Activated B cell treated with CpG ODN at 0.5 μM for 24 hours (primary cell): ENCODE data around the gene PDE6D. TPM values are rescaled to one million over a fixed set of nuclear protein-coding genes. Genes with fewer than 3 reads are reported as not detected.

ENCODE experiments used
- ATAC-seq: fragments of 200-7000 bp; cut with Tn5 transposase; one replicate; pipeline ENCODE4 v1.10.0; 2021; ENCODE audit warnings: low read depth, mild to moderate bottlenecking, moderate library complexity
- CTCF ChIA-PET: fragments of 350-600 bp; sonication (Branson Sonifier 250); formaldehyde crosslinking; loops from one replicate; lab custom pipeline; 2021; ENCODE audit warnings: antibody characterized with exemption; lab: Charles Lee
- POLR2A ChIA-PET: fragments of 350-600 bp; sonication (Branson Sonifier 250); formaldehyde crosslinking; loops from one replicate; lab custom pipeline; 2021; ENCODE audit warnings: antibody characterized with exemption; lab: Charles Lee
- DNase-seq: peaks from one replicate; pipeline ENCODE4 v3.0.0; 2022
- H3K27ac Mint-ChIP-seq: one replicate; pipeline ENCODE4 v1.8.0; 2020; ENCODE audit warnings: mixed read lengths
- H3K27me3 Mint-ChIP-seq: one replicate; pipeline ENCODE4 v1.8.0; 2021; ENCODE audit warnings: mixed read lengths
- H3K36me3 Mint-ChIP-seq: one replicate; pipeline ENCODE4 v1.8.0; 2021; ENCODE audit warnings: low read depth, mixed read lengths
- H3K4me1 Mint-ChIP-seq: one replicate; pipeline ENCODE4 v1.8.0; 2021; ENCODE audit warnings: mixed read lengths
- H3K4me3 Mint-ChIP-seq: one replicate; pipeline ENCODE4 v1.8.0; 2020; ENCODE audit warnings: mild to moderate bottlenecking, mixed read lengths
- H3K9me3 Mint-ChIP-seq: one replicate; pipeline ENCODE4 v1.8.0; 2020; ENCODE audit warnings: mixed read lengths
- CTCF ChIP-seq: fragments of 200-600 bp; IDR thresholded peaks from one replicate; pipeline ENCODE4 v1.8.0; 2022; ENCODE audit warnings: antibody characterized with exemption, mild to moderate bottlenecking
- intact Hi-C: fragments of 100-400 bp; cut with micrococcal nuclease; formaldehyde crosslinking; loops from one replicate; pipeline ENCODE4 v1.15.1; 2024
- total RNA-seq: library from RNA; stranded (reverse); gene quantifications from 2 replicates; pipeline ENCODE4 v1.2.3, GENCODE V29; 2022

Gene PDE6D
- total RNA-seq, 1 donor from 2014 or later, result 41.3 TPM

DNA sequence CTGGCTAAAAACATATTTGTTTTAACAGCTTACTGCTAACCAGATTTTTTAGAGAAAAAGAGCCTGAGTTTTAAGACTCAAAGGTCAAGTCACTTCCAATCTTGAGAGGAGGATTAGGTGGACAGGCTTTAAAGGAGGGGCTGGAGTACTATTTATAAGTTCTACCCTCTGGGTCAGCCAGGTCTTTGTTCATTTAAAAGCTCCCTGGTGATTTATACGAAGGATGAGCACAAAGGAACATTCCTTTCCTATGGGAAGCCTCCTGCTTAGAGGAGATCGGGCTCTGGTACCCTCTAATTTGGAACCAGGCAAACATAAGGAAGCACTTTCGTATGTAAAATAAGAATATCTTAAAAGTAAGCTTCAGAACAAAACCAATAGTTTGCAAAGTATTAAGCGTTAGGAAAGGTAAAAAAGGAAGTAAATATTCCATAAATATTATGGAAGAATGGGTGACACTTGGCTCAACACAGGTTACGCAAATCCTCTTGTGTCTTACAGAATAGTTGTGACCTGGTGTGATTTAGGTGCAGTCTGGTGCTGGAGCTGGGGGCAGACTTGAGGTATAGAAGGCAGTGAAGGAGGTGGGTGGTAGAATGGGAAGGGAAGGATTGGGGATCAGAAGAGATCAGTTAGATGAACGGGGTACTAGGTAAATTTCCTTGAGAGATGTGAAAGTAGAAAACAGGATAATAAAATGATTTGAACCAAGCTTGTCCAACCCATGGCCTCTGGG lies 35.6 kb downstream of the PDE6D start:
- no peak for TF ChIP-seq CTCF
- no peak for ATAC-seq
- no peaks in the 10 kb centered on the region for H3K9me3 Mint-ChIP-seq
- H3K27me3 Mint-ChIP-seq, result no peaks in the 10 kb centered on the region
- intact Hi-C loops, result no loop called here
- ChIA-PET POLR2A (interaction anchor here (0.7 kb wide), 1 partner anchor 173 kb away, joined by 4 read pairs; no protein-coding TSS in a partner anchor), CTCF (no interaction called here)
- no peak overlapping the region for H3K27ac Mint-ChIP-seq
- H3K4me1 Mint-ChIP-seq, result peaks cover 11% of the 10 kb centered on the region
- H3K36me3 Mint-ChIP-seq, result no peaks in the 10 kb centered on the region
- DNase-seq, result no peak
- H3K4me3 Mint-ChIP-seq, result no peak overlapping the region

- no peak for TF ChIP-seq CTCF
- Mint-ChIP-seq H3K4me1 (peaks cover 5% of the 10 kb centered on the region), H3K4me3 (no peak overlapping the region), H3K36me3 (peaks cover 4% of the 10 kb centered on the region), H3K9me3 (no peaks in the 10 kb centered on the region), H3K27me3 (no peaks in the 10 kb centered on the region), H3K27ac (no peak overlapping the region)
- intact Hi-C loops, result no loop called here
- ATAC-seq, result no peak
- ChIA-PET CTCF (no interaction called here), POLR2A (no interaction called here)
- no peak for DNase-seq
Observed at GRCh38 chr2:231743376-231744116, 37.5 kb downstream of the PDE6D start.

- H3K27me3 Mint-ChIP-seq, result no peaks in the 10 kb centered on the region
- no peaks in the 10 kb centered on the region for H3K9me3 Mint-ChIP-seq
- H3K4me1 Mint-ChIP-seq, result no peaks in the 10 kb centered on the region
- intact Hi-C loops, result no loop called here
- no peak overlapping the region for H3K4me3 Mint-ChIP-seq
- no peak for DNase-seq
- ChIA-PET CTCF (no interaction called here), POLR2A (no interaction called here)
- peaks cover 41% of the 10 kb centered on the region for H3K36me3 Mint-ChIP-seq
- TF ChIP-seq CTCF, result no peak
- ATAC-seq, result no peak
- no peak overlapping the region for H3K27ac Mint-ChIP-seq
Observed at GRCh38 chr2:231737761-231738160, 43.3 kb downstream of the PDE6D start.

DNA sequence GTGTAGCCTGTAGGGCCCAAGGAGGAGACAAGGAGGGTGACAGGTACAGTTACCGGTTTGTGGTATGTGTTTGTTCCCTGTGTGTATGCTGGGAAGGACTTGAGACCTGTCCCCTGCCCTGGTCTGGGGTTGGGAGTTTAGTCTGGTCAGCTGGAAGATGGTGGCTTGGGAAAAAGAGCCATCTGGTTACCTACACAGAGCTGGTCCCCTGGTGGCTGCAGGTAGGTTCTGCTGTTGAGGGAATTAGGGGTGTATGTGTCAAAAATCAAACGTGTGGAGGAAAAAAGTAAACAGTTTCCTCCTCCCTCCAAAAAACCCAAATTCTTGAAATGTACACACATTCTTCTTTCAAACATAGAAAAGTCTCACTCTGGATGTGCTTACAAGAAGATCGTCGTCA lies 48.5 kb downstream of the PDE6D start:
- no peak for ATAC-seq
- CTCF ChIA-PET, result no interaction called here
- Mint-ChIP-seq H3K4me1 (no peaks in the 10 kb centered on the region), H3K27ac (no peak overlapping the region), H3K9me3 (no peaks in the 10 kb centered on the region), H3K36me3 (peaks cover 47% of the 10 kb centered on the region), H3K27me3 (no peaks in the 10 kb centered on the region), H3K4me3 (no peak overlapping the region)
- POLR2A ChIA-PET, result no interaction called here
- no peak for DNase-seq
- no peak for TF ChIP-seq CTCF
- intact Hi-C loops, result no loop called here

DNA sequence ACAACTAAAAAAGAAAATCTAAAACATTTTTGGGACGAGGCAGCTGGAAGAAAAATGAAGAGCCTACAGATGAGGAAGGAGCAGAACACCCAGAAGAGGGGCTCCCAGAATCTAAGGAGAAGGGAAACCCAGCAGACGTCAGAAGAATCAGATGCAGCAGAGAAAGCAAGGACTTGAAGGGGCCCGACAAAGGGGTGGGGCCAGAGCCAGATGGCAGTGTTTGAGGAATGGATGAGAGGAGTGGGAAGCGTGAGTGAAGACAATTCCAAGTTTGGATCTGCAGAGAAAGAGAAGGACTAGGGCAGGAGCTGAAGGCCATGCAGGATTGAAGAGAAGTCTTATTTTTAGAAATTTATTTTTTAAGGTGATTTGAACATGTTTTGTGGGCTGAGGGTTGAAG lies 53.5 kb downstream of the PDE6D start:
- no peaks in the 10 kb centered on the region for H3K27me3 Mint-ChIP-seq
- intact Hi-C loops, result no loop called here
- no peak for TF ChIP-seq CTCF
- peaks cover 17% of the 10 kb centered on the region for H3K36me3 Mint-ChIP-seq
- ATAC-seq, result no peak
- ChIA-PET CTCF (no interaction called here), POLR2A (no interaction called here)
- no peaks in the 10 kb centered on the region for H3K4me1 Mint-ChIP-seq
- H3K27ac Mint-ChIP-seq, result no peak overlapping the region
- no peak overlapping the region for H3K4me3 Mint-ChIP-seq
- no peaks in the 10 kb centered on the region for H3K9me3 Mint-ChIP-seq
- no peak for DNase-seq
